MM.1S (cell line): ENCODE measurements around the gene NOA1.
"Not testable (repeated sequence)": the region's sequence is repeated elsewhere in the genome, so short reads cannot be mapped to it uniquely, and the experiment has no call there.

Experiments used
- CTCF ChIP-seq: fragments of 300-600 bp; sonication (generic); IDR thresholded peaks from 2 replicates; pipeline ENCODE4 v1.5.1; 2016; ENCODE audit warnings: antibody characterized with exemption, low read length, mixed read lengths
- EZH2 ChIP-seq: fragments of 300-600 bp; sonication (generic); optimal IDR thresholded peaks from 2 replicates; pipeline ENCODE3; 2017; ENCODE audit warnings: low read depth, mild to moderate bottlenecking, antibody characterized with exemption, low read length, mixed read lengths

GRCh38 chr4:56914977-56915376, 62.4 kb downstream of the NOA1 start:
- TF ChIP-seq CTCF, EZH2: not testable (repeated sequence)
